Upper lobe of left lung (tissue), 6 donors: ENCODE data around the gene IQCH. TPM values are rescaled to one million over a fixed set of nuclear protein-coding genes. Genes with fewer than 3 reads are reported as not detected.
"Not testable (repeated sequence)": the region's sequence is repeated elsewhere in the genome, so short reads cannot be mapped to it uniquely, and the experiment has no call there.

Source experiments
- ATAC-seq, 2 donors: fragments of 200-7000 bp; cut with Tn5 transposase; one replicate each; pipeline ENCODE4 v1.9.1; 2022; ENCODE audit warnings: mild to moderate bottlenecking in 2 of 2, moderate library complexity in 2 of 2; ENCODE audit not compliant: low FRiP score in 2 of 2
- DNase-seq, 2 donors: peaks; one replicate each; pipeline ENCODE4 v3.0.0-alpha.2; 2019 to 2020
- H3K27ac ChIP-seq, 4 donors: fragments of 200-600 bp; sonication (generic); one replicate each; pipeline ENCODE4 v1.5.1; 2016 to 2019
- H3K27me3 ChIP-seq, 4 donors: fragments of 200-600 bp; sonication (generic); one replicate each; pipeline ENCODE4 v1.5.1; 2017 to 2019
- H3K36me3 ChIP-seq, 4 donors: fragments of 200-600 bp; sonication (generic); one replicate each; pipeline ENCODE4 v1.5.1; 2016 to 2019
- H3K4me1 ChIP-seq, 4 donors: fragments of 200-600 bp; sonication (generic); one replicate each; pipeline ENCODE4 v1.5.1; 2018 to 2019
- H3K4me3 ChIP-seq, 4 donors: fragments of 200-600 bp; sonication (generic); one replicate each; pipeline ENCODE4 v1.5.1; 2017 to 2019; ENCODE audit warnings: mild to moderate bottlenecking in 2 of 4, moderate library complexity in 1 of 4
- H3K9me3 ChIP-seq, 4 donors: fragments of 200-600 bp; sonication (generic); one replicate each; pipeline ENCODE4 v1.5.1; 2018 to 2019
- CTCF ChIP-seq, 6 experiments: fragments of 450-650 bp in 4 of 6; fragments of 200-600 bp in 2 of 6; sonication (generic) in 2 of 6; IDR thresholded peaks; one replicate each; pipeline ENCODE4 v1.5.1; 2016 to 2019; ENCODE audit warnings: antibody characterized with exemption in 6 of 6
- EP300 ChIP-seq, 4 donors: sonication (generic); formaldehyde crosslinking; IDR thresholded peaks; one replicate each; pipeline ENCODE4 v1.5.1; 2017; ENCODE audit warnings: antibody characterized with exemption in 4 of 4, control low read depth in 2 of 4
- POLR2A ChIP-seq, 4 donors: fragments of 450-650 bp; IDR thresholded peaks; one replicate each; pipeline ENCODE4 v1.5.1; 2016 to 2017; ENCODE audit warnings: antibody characterized with exemption in 4 of 4, mild to moderate bottlenecking in 2 of 4
- POLR2AphosphoS5 ChIP-seq, 2 donors: sonication (generic); formaldehyde crosslinking; IDR thresholded peaks; one replicate each; pipeline ENCODE4 v1.5.1; 2017; ENCODE audit warnings: antibody characterized with exemption in 2 of 2
- WGBS, 2 donors: methylation state at CpG; one replicate each; pipeline ENCODE4 v1.1.5; 2017 to 2018; 5-methylcytosine and 5-hydroxymethylcytosine counted together
- total RNA-seq, 6 donors: library from RNA; depleted of rRNA in 4 of 6; stranded (reverse); fragments of >200 nt in 4 of 6; gene quantifications; one replicate each; pipeline versions ENCODE4 v1.1.0 to v1.2.1, GENCODE V29; 2016 to 2021
- donor health status: DM: no; HTN: no; CAD: no; lungs with moderate emphysema.
- donor health status: DM: no; HTN: yes; CAD: no; lungs with severe emphysema.

Gene IQCH
- total RNA-seq, 6 donors from 2014 or later, result 1.0 to 18.0 (median 2.7) TPM

- 95 to 100% methylated on average over 1 of the region's 1 CpG for WGBS, 2 donors
- TF ChIP-seq CTCF (IDR thresholded peaks at IDR 0.05) (no peak), POLR2A (IDR thresholded peaks at IDR 0.05) (no peak), POLR2AphosphoS5 (IDR thresholded peaks at IDR 0.05) (no peak), EP300 (IDR thresholded peaks at IDR 0.05) (no peak)
- DNase-seq, result no peak
- ATAC-seq, result no peak
- Histone ChIP-seq H3K27ac (no peak overlapping the region), H3K4me3 (no peak overlapping the region), H3K27me3 (no peaks in the 10 kb centered on the region), H3K9me3 (peaks cover 0 to 7% (median 0%) of the 10 kb centered on the region in 4 donors), H3K36me3 (no peaks in the 10 kb centered on the region), H3K4me1 (no peaks in the 10 kb centered on the region)
Observed at GRCh38 chr15:67281714-67282113, 27.1 kb downstream of the IQCH start.

GRCh38 chr15:67285625-67286024, 31.0 kb downstream of the IQCH start:
- H3K36me3 ChIP-seq, H3K9me3 ChIP-seq, DNase-seq, H3K27ac ChIP-seq, ATAC-seq, H3K4me3 ChIP-seq, H3K4me1 ChIP-seq, H3K27me3 ChIP-seq: not testable (repeated sequence)

GRCh38 chr15:67286400-67286799, 31.8 kb downstream of the IQCH start:
- H3K36me3 ChIP-seq, DNase-seq, H3K27ac ChIP-seq, H3K27me3 ChIP-seq, H3K4me1 ChIP-seq, ATAC-seq, H3K9me3 ChIP-seq, H3K4me3 ChIP-seq: not testable (repeated sequence)
- 77 to 81% methylated on average over 6 of the region's 6 CpGs for WGBS, 2 donors

GRCh38 chr15:67290319-67290718, 35.7 kb downstream of the IQCH start:
- H3K27me3 ChIP-seq, result no peaks in the 10 kb centered on the region
- peaks cover 0 to 7% (median 0%) of the 10 kb centered on the region in 4 donors for H3K9me3 ChIP-seq
- H3K36me3 ChIP-seq, result no peaks in the 10 kb centered on the region
- 96 to 97% methylated on average over 1 of the region's 1 CpG for WGBS, 2 donors
- TF ChIP-seq EP300 (IDR thresholded peaks at IDR 0.05) (no peak), CTCF (IDR thresholded peaks at IDR 0.05) (no peak), POLR2A (IDR thresholded peaks at IDR 0.05) (no peak), POLR2AphosphoS5 (IDR thresholded peaks at IDR 0.05) (no peak)
- no peak overlapping the region for H3K4me3 ChIP-seq
- no peak overlapping the region for H3K27ac ChIP-seq
- no peak for DNase-seq
- no peaks in the 10 kb centered on the region for H3K4me1 ChIP-seq
- ATAC-seq, result no peak

GRCh38 chr15:67296188-67296587, 41.6 kb downstream of the IQCH start:
- no peak for DNase-seq
- ATAC-seq, result no peak
- WGBS, 2 donors, result 87 to 88% methylated on average over 5 of the region's 5 CpGs

More at GRCh38 chr15:67296188-67296587, 41.6 kb downstream of the IQCH start:
- H3K36me3 ChIP-seq, result no peaks in the 10 kb centered on the region
- no peaks in the 10 kb centered on the region for H3K9me3 ChIP-seq
- no peak overlapping the region for H3K27ac ChIP-seq
- H3K27me3 ChIP-seq, result no peaks in the 10 kb centered on the region
- H3K4me1 ChIP-seq, result no peaks in the 10 kb centered on the region
- TF ChIP-seq POLR2A (IDR thresholded peaks at IDR 0.05), result no peak
- no peak for TF ChIP-seq CTCF (IDR thresholded peaks at IDR 0.05)
- no peak for TF ChIP-seq EP300 (IDR thresholded peaks at IDR 0.05)
- no peak for TF ChIP-seq POLR2AphosphoS5 (IDR thresholded peaks at IDR 0.05)
- no peak overlapping the region for H3K4me3 ChIP-seq
